ENCODE measurements around the gene FGD2. TPM values are rescaled to one million over a fixed set of nuclear protein-coding genes. Genes with fewer than 3 reads are reported as not detected.

The FGD2 gene
- total and polyA plus RNA-seq, 2 experiments from 2014 or later, result 0.13 to 0.14 TPM

GRCh38 chr6:36967757-36968156 is 37.7 kb upstream of the FGD2 start:
- ATAC-seq, result no peak
- H3K4me1 Mint-ChIP-seq, result peaks cover 13% of the 10 kb centered on the region
- Histone ChIP-seq H3K4me1 (ENCODE audit: insufficient read depth) (no peaks in the 10 kb centered on the region; the same call in 1 of the 2 replicates), H3K4me2 (no peak overlapping the region), H4K20me1 (replicated peaks; ENCODE audit: insufficient read depth) (peaks cover 3% of the 10 kb centered on the region), H3K36me3 (ENCODE audit: insufficient read depth) (peaks cover 22% of the 10 kb centered on the region), H3K9me2 (ENCODE audit: insufficient read depth) (no peaks in the 10 kb centered on the region), H2AFZ (no peak overlapping the region), H3K79me2 (replicated peaks; ENCODE audit: insufficient read depth) (no peaks in the 10 kb centered on the region), H3K27ac (ENCODE audit: low read depth) (no peak overlapping the region), H3K4me3 (no peak overlapping the region), H3F3A (replicated peaks; ENCODE audit: low read depth) (no peaks in the 10 kb centered on the region; the same call in 1 of the 2 replicates), H3K27me3 (ENCODE audit: insufficient read depth) (no peaks in the 10 kb centered on the region)
- no peak for DNase-seq (ENCODE audit: low spot score)
- no peak overlapping the region for H3K27ac Mint-ChIP-seq
- peaks cover 58% of the 10 kb centered on the region for H3K36me3 Mint-ChIP-seq (ENCODE audit: low read depth)
- H3K9me3 Mint-ChIP-seq, result no peaks in the 10 kb centered on the region
- peaks cover 6% of the 10 kb centered on the region for H3K27me3 Mint-ChIP-seq (ENCODE audit: insufficient read depth, low read depth, poor library complexity)
- H3K4me3 Mint-ChIP-seq, result no peak overlapping the region
- TF ChIP-seq STAT1 (IDR thresholded peaks at IDR 0.05; ENCODE audit: unreplicated experiment) (no peak), ZNF462 (CRISPR knock-in tag; IDR thresholded peaks at IDR 0.05) (no peak), EZH2 (IDR thresholded peaks at IDR 0.05; ENCODE audit: low read depth, unreplicated experiment) (no peak), ETS1 (IDR thresholded peaks at IDR 0.05) (no peak), JUNB (IDR thresholded peaks at IDR 0.05; ENCODE audit: unreplicated experiment) (no peak), CREB1 (CRISPR knock-in tag; IDR thresholded peaks at IDR 0.05; ENCODE audit: low read depth) (no peak), ZNF114 (CRISPR knock-in tag; IDR thresholded peaks at IDR 0.05) (no peak), POLR2AphosphoS5 (IDR thresholded peaks at IDR 0.05; ENCODE audit: low read depth) (no peak), EZH2phosphoT487 (IDR thresholded peaks at IDR 0.05; ENCODE audit: unreplicated experiment) (no peak)
- TF ChIP-seq, protein P1, sequence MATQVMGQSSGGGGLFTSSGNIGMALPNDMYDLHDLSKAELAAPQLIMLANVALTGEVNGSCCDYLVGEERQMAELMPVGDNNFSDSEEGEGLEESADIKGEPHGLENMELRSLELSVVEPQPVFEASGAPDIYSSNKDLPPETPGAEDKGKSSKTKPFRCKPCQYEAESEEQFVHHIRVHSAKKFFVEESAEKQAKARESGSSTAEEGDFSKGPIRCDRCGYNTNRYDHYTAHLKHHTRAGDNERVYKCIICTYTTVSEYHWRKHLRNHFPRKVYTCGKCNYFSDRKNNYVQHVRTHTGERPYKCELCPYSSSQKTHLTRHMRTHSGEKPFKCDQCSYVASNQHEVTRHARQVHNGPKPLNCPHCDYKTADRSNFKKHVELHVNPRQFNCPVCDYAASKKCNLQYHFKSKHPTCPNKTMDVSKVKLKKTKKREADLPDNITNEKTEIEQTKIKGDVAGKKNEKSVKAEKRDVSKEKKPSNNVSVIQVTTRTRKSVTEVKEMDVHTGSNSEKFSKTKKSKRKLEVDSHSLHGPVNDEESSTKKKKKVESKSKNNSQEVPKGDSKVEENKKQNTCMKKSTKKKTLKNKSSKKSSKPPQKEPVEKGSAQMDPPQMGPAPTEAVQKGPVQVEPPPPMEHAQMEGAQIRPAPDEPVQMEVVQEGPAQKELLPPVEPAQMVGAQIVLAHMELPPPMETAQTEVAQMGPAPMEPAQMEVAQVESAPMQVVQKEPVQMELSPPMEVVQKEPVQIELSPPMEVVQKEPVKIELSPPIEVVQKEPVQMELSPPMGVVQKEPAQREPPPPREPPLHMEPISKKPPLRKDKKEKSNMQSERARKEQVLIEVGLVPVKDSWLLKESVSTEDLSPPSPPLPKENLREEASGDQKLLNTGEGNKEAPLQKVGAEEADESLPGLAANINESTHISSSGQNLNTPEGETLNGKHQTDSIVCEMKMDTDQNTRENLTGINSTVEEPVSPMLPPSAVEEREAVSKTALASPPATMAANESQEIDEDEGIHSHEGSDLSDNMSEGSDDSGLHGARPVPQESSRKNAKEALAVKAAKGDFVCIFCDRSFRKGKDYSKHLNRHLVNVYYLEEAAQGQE (IDR thresholded peaks at IDR 0.05; ENCODE audit: unreplicated experiment), result no peak
- TF ChIP-seq, protein P2, sequence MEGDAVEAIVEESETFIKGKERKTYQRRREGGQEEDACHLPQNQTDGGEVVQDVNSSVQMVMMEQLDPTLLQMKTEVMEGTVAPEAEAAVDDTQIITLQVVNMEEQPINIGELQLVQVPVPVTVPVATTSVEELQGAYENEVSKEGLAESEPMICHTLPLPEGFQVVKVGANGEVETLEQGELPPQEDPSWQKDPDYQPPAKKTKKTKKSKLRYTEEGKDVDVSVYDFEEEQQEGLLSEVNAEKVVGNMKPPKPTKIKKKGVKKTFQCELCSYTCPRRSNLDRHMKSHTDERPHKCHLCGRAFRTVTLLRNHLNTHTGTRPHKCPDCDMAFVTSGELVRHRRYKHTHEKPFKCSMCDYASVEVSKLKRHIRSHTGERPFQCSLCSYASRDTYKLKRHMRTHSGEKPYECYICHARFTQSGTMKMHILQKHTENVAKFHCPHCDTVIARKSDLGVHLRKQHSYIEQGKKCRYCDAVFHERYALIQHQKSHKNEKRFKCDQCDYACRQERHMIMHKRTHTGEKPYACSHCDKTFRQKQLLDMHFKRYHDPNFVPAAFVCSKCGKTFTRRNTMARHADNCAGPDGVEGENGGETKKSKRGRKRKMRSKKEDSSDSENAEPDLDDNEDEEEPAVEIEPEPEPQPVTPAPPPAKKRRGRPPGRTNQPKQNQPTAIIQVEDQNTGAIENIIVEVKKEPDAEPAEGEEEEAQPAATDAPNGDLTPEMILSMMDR (conservative IDR thresholded peaks at IDR 0.05; ENCODE audit: low read depth in 2 of 2), result no peak
